GM12892 (cell line): ENCODE results near the gene USP13.

Experiments used
- POLR2A ChIP-seq: IDR thresholded peaks from 2 replicates; pipeline ENCODE4 v1.6.1; 2011; ENCODE audit warnings: low read depth, low read length, control low read depth
- POLR2AphosphoS5 ChIP-seq: IDR thresholded peaks from 2 replicates; pipeline ENCODE4 v1.6.1; 2011; ENCODE audit warnings: low read depth, low read length, control low read depth

- no peak for TF ChIP-seq POLR2A
- no peak for TF ChIP-seq POLR2AphosphoS5
Measured at GRCh38 chr3:179666030-179666429, 13.2 kb downstream of the USP13 start.
